OCI-LY7 (cell line): ENCODE data around the gene CEP192. TPM values are rescaled to one million over a fixed set of nuclear protein-coding genes. Genes with fewer than 3 reads are reported as not detected.

Experiments
- BruUV-seq: library from RNA; stranded (reverse); fragments of 400-500 nt; replicated peaks from 2 replicates; lab custom pipeline; 2021; lab: Mats Ljungman, UMichigan
- CTCF ChIA-PET: fragments of 300-600 bp; sonication (Branson Sonifier 250); formaldehyde crosslinking; loops from one replicate; lab custom pipeline; 2022; ENCODE audit warnings: antibody characterized with exemption; ENCODE audit not compliant: unreplicated experiment; lab: Charles Lee
- POLR2A ChIA-PET: fragments of 300-600 bp; sonication (Branson Sonifier 250); formaldehyde crosslinking; loops from one replicate; lab custom pipeline; 2022; ENCODE audit warnings: antibody characterized with exemption; lab: Charles Lee
- DNase-seq: peaks from one replicate; pipeline ENCODE4 v3.0.0-alpha.2; 2015; ENCODE audit warnings: low spot score
- H2AFZ ChIP-seq: fragments of 200-600 bp; sonication (generic), shearing (Covaris generic); 2 replicates; pipeline ENCODE4 v1.6.1; 2014; ENCODE audit warnings: mild to moderate bottlenecking, antibody characterized with exemption, low read length, moderate library complexity
- H3K27ac ChIP-seq: fragments of 200-600 bp; sonication (generic); 2 replicates; pipeline ENCODE4 v1.5.1; 2014; ENCODE audit warnings: mixed run types, low read depth, mild to moderate bottlenecking, moderate library complexity, low read length, inconsistent platforms; ENCODE audit not compliant: poor library complexity, severe bottlenecking
- H3K36me3 ChIP-seq: fragments of 200-600 bp; sonication (generic); 2 replicates; pipeline ENCODE4 v1.6.1; 2014; ENCODE audit warnings: mild to moderate bottlenecking, antibody characterized with exemption, low read length, moderate library complexity, mixed read lengths; ENCODE audit not compliant: insufficient read depth
- H3K4me1 ChIP-seq: fragments of 200-600 bp; sonication (generic); 2 replicates; pipeline ENCODE4 v1.5.1; 2014; ENCODE audit warnings: mild to moderate bottlenecking, low read length; ENCODE audit not compliant: insufficient read depth, poor library complexity, severe bottlenecking
- H3K4me2 ChIP-seq: fragments of 200-600 bp; sonication (generic); 2 replicates; pipeline ENCODE4 v1.6.1; 2014; ENCODE audit warnings: mild to moderate bottlenecking, low read length
- H3K4me3 ChIP-seq: fragments of 200-600 bp; sonication (generic); 2 replicates; pipeline ENCODE4 v1.5.1; 2014; ENCODE audit warnings: mild to moderate bottlenecking, low read depth, low read length; ENCODE audit not compliant: poor library complexity, severe bottlenecking
- H3K79me2 ChIP-seq: fragments of 200-600 bp; sonication (generic); 2 replicates; pipeline ENCODE4 v1.6.1; 2016; ENCODE audit warnings: low read depth, mild to moderate bottlenecking, low read length, moderate library complexity, mixed read lengths; ENCODE audit not compliant: insufficient read depth
- H3K9me2 ChIP-seq: fragments of 200-600 bp; sonication (generic); 2 replicates; pipeline ENCODE4 v1.6.1; 2016; ENCODE audit warnings: mild to moderate bottlenecking, low read length, mixed read lengths; ENCODE audit not compliant: insufficient read depth
- H3K9me3 ChIP-seq: fragments of 200-600 bp; sonication (generic); 2 replicates; pipeline ENCODE4 v1.6.1; 2014; ENCODE audit warnings: mild to moderate bottlenecking, mixed run types, low read length, mixed read lengths
- H4K20me1 ChIP-seq: fragments of 200-600 bp; sonication (generic); 2 replicates; pipeline ENCODE4 v1.6.1; 2014; ENCODE audit warnings: mild to moderate bottlenecking, antibody characterized with exemption, low read length, moderate library complexity, mixed read lengths; ENCODE audit not compliant: insufficient read depth
- CTCF ChIP-seq: fragments of 200-600 bp; sonication (generic); conservative IDR thresholded peaks from 2 replicates; pipeline ENCODE4 v1.5.1; 2014; ENCODE audit warnings: mild to moderate bottlenecking, antibody characterized with exemption, low read length, moderate library complexity, mixed read lengths
- EZH2phosphoT487 ChIP-seq: fragments of 200-600 bp; sonication (generic); IDR thresholded peaks from 2 replicates; pipeline ENCODE4 v1.6.1; 2018; ENCODE audit warnings: low read depth, borderline replicate concordance, mild to moderate bottlenecking, mixed run types, antibody characterized with exemption, low read length, moderate library complexity, mixed read lengths
- intact Hi-C: fragments of 100-400 bp; cut with micrococcal nuclease; formaldehyde crosslinking; loops from one replicate; pipeline ENCODE4 v1.10.0; 2022; ENCODE audit not compliant: unreplicated experiment
- total RNA-seq, 2 experiments: library from RNA; depleted of rRNA in 1 of 2; stranded (reverse); fragments of >200 nt in 1 of 2; shearing (Covaris generic) in 1 of 2; gene quantifications; 2 replicates each; pipeline ENCODE4 v1.2.3, GENCODE V29; 2014 to 2022

CEP192 gene
- total RNA-seq, 2 experiments from 2014 or later = 55.5 to 59.9 TPM

GRCh38 chr18:13137670-13138419, 146.7 kb downstream of the CEP192 start:
- Histone ChIP-seq H3K4me2 (peak overlapping the region; percentile 66; the same call in 1 of the 2 replicates), H2AFZ (no peak overlapping the region), H4K20me1 (no peaks in the 10 kb centered on the region), H3K4me1 (no peaks in the 10 kb centered on the region), H3K79me2 (no peaks in the 10 kb centered on the region), H3K9me2 (no peaks in the 10 kb centered on the region), H3K27ac (no peak overlapping the region), H3K4me3 (no peak overlapping the region), H3K9me3 (no peaks in the 10 kb centered on the region), H3K36me3 (no peaks in the 10 kb centered on the region)
- intact Hi-C loops = no loop called here
- ChIA-PET CTCF (no interaction called here), POLR2A (no interaction called here)
- DNase-seq = no peak
- no peak for TF ChIP-seq CTCF
- no peak for TF ChIP-seq EZH2phosphoT487
- BruUV-seq = no TSS peak

- Histone ChIP-seq H4K20me1 (no peaks in the 10 kb centered on the region), H3K4me1 (no peaks in the 10 kb centered on the region), H3K4me3 (no peak overlapping the region), H3K27ac (no peak overlapping the region), H3K9me2 (no peaks in the 10 kb centered on the region), H3K36me3 (no peaks in the 10 kb centered on the region), H3K9me3 (peaks cover 3% of the 10 kb centered on the region; the same call in 1 of the 2 replicates), H3K79me2 (no peaks in the 10 kb centered on the region), H2AFZ (no peak overlapping the region), H3K4me2 (no peak overlapping the region; the same call in 1 of the 2 replicates)
- DNase-seq = no peak
- CTCF ChIA-PET = no interaction called here
- TF ChIP-seq CTCF = no peak
- TF ChIP-seq EZH2phosphoT487 = no peak
- BruUV-seq = no TSS peak
- intact Hi-C loops = no loop called here
- POLR2A ChIA-PET = no interaction called here
Observed at GRCh38 chr18:13138420-13139139, 147.4 kb downstream of the CEP192 start.
